ENCODE measurements around the gene LLGL2. TPM values are rescaled to one million over a fixed set of nuclear protein-coding genes. Genes with fewer than 3 reads are reported as not detected.
"Not testable (repeated sequence)": the region's sequence is repeated elsewhere in the genome, so short reads cannot be mapped to it uniquely, and the experiment has no call there.

The LLGL2 gene
- total RNA-seq, result 10 to 100 TPM; 35.6 to 73.5 (median 53.8) TPM

- Histone ChIP-seq H3K27ac (peak within 1 kb of the TSS; percentile 69 to 86 (median 80)), H3K4me1 (peaks cover 16 to 25% of the 10 kb centered on the region in 2 donors), H3K9me3 (no peaks in the 10 kb centered on the region), H3K36me3 (no peaks in the 10 kb centered on the region), H3K4me3 (replicated peaks in 1 of 3) (peak within 1 kb of the TSS; percentile 53 to 82 (median 61)), H3K27me3 (no peaks in the 10 kb centered on the region)
- peak in 3 of 6 experiments; percentile 30 to 55 (median 51) for TF ChIP-seq CTCF (IDR thresholded peaks at IDR 0.05)
- peak; percentile 36 to 93 for TF ChIP-seq POLR2A (IDR thresholded peaks at IDR 0.05)
- intact Hi-C loops (cut with DNase I), result loop anchor here (5.0 kb wide), 2 partner anchors 62 to 93 kb away; partner anchors contain the start of gene MYO15B
- peak; percentile 89 to 91 for DNase-seq
- 0 to 19% methylated on average over 10 to 22 of the region's 108 CpGs for WGBS, 2 donors
Observed at GRCh38 chr17:75524970-75525805, at the start of gene LLGL2. Gene LLGL2 (plus strand): TSS chr17:75525697. CDS start chr17:75543427, 17,730 bp downstream.

GRCh38 chr17:75475851-75476250 is 49.6 kb upstream of the LLGL2 start:
- no peaks in the 10 kb centered on the region for H3K36me3 ChIP-seq
- WGBS, 2 donors, result 55 to 59% methylated on average over 2 to 3 of the region's 3 CpGs
- intact Hi-C loops (cut with DNase I), result no loop called here
- H3K9me3 ChIP-seq, result no peaks in the 10 kb centered on the region
- DNase-seq, result no peak
- peak overlapping the region; percentile 10 to 62 (median 43) for H3K27ac ChIP-seq
- no peak overlapping the region for H3K4me3 ChIP-seq (replicated peaks in 1 of 3)
- TF ChIP-seq CTCF (IDR thresholded peaks at IDR 0.05), result no peak
- no peak for TF ChIP-seq POLR2A (IDR thresholded peaks at IDR 0.05)
- no peaks in the 10 kb centered on the region for H3K27me3 ChIP-seq
- H3K4me1 ChIP-seq, result peaks cover 0 to 21% of the 10 kb centered on the region in 2 donors

- no peaks in the 10 kb centered on the region for H3K27me3 ChIP-seq
- H3K27ac ChIP-seq, result peak overlapping the region; percentile 10 to 62 (median 43)
- WGBS, 2 donors, result 63 to 66% methylated on average over 8 of the region's 8 CpGs
- H3K36me3 ChIP-seq, result no peaks in the 10 kb centered on the region
- intact Hi-C loops (cut with DNase I), result no loop called here
- no peaks in the 10 kb centered on the region for H3K9me3 ChIP-seq
- no peak for DNase-seq
- H3K4me1 ChIP-seq, result peaks cover 0 to 23% of the 10 kb centered on the region in 2 donors
- no peak overlapping the region for H3K4me3 ChIP-seq (replicated peaks in 1 of 3)
- TF ChIP-seq CTCF (IDR thresholded peaks at IDR 0.05) (no peak), POLR2A (IDR thresholded peaks at IDR 0.05) (no peak)
Observed at GRCh38 chr17:75476271-75476671, 49.2 kb upstream of the LLGL2 start.

GRCh38 chr17:75476752-75477489 is 48.6 kb upstream of the LLGL2 start:
- no peak overlapping the region for H3K4me3 ChIP-seq (replicated peaks in 1 of 3)
- TF ChIP-seq CTCF (IDR thresholded peaks at IDR 0.05), result no peak
- TF ChIP-seq POLR2A (IDR thresholded peaks at IDR 0.05), result no peak
- no peaks in the 10 kb centered on the region for H3K9me3 ChIP-seq
- intact Hi-C loops (cut with DNase I), result no loop called here
- no peaks in the 10 kb centered on the region for H3K27me3 ChIP-seq
- no peaks in the 10 kb centered on the region for H3K36me3 ChIP-seq
- no peak for DNase-seq
- H3K4me1 ChIP-seq, result peaks cover 0 to 28% of the 10 kb centered on the region in 2 donors
- 71 to 79% methylated on average over 10 to 11 of the region's 11 CpGs for WGBS, 2 donors
- H3K27ac ChIP-seq, result peak overlapping the region in 2 of 3 donors; percentile 27 to 28

GRCh38 chr17:75477490-75477862 is 48.0 kb upstream of the LLGL2 start:
- H3K36me3 ChIP-seq; DNase-seq; H3K9me3 ChIP-seq; H3K27me3 ChIP-seq; intact Hi-C loops (cut with DNase I); H3K4me3 ChIP-seq (replicated peaks in 1 of 3): not testable (repeated sequence)
- H3K4me1 ChIP-seq, result peaks cover 0 to 28% of the 10 kb centered on the region in 2 donors
- WGBS, 2 donors, result 87 to 89% methylated on average over 11 of the region's 11 CpGs
- H3K27ac ChIP-seq, result peak overlapping the region in 1 of 3 donors; percentile 28

Measured in thyroid gland (tissue), 4 donors.